K562 (cell line): ENCODE data around the gene USP4. TPM values are rescaled to one million over a fixed set of nuclear protein-coding genes. Genes with fewer than 3 reads are reported as not detected.

Source experiments
- E2F6 ChIP-seq, 2 experiments: IDR thresholded peaks; 2 replicates each; pipeline ENCODE4 v1.6.1; 2011; ENCODE audit warnings: borderline replicate concordance in 1 of 2, control low read depth in 1 of 2, low read depth in 1 of 2, low read length in 1 of 2, mild to moderate bottlenecking in 1 of 2, mixed read lengths in 1 of 2, moderate library complexity in 1 of 2; ENCODE audit not compliant: insufficient read depth in 1 of 2, insufficient read length in 1 of 2, poor library complexity in 1 of 2, severe bottlenecking in 1 of 2; ENCODE audit errors: extremely low read depth in 1 of 2
- IRF9 ChIP-seq: fragments of 450-650 bp; IDR thresholded peaks from 2 replicates; pipeline ENCODE4 v1.6.1; 2016; ENCODE audit warnings: missing biosample characterization, missing genetic modification characterization
- L3MBTL2 ChIP-seq: fragments of 450-650 bp; IDR thresholded peaks from 2 replicates; pipeline ENCODE4 v1.6.1; 2016; ENCODE audit warnings: mild to moderate bottlenecking, moderate library complexity
- PHTF2 ChIP-seq: fragments of 250-450 bp; sonication (Bioruptor Pico); IDR thresholded peaks from 2 replicates; pipeline ENCODE4 v1.5.0; 2021; ENCODE audit warnings: mild to moderate bottlenecking
- THAP12 ChIP-seq: fragments of 250-450 bp; sonication (Bioruptor Pico); IDR thresholded peaks from 2 replicates; pipeline ENCODE4 v1.9.0; 2021; ENCODE audit warnings: mild to moderate bottlenecking, inconsistent platforms
- ZNF232 ChIP-seq: sonication (generic); formaldehyde crosslinking; IDR thresholded peaks from 2 replicates; pipeline ENCODE4 v1.8.0; 2022; ENCODE audit warnings: mild to moderate bottlenecking, missing genetic modification reagents
- polyA plus RNA-seq, 8 experiments: library from polyadenylated mRNA; depleted of rRNA in 4 of 8; stranded (reverse) in 5 of 8; unstranded in 3 of 8; fragments of >200 nt; fragmentation: Nextera tagmentation in 2 of 8; fragmentation: Illumina TruSeq in 1 of 8; extraction: Ambion mirVana in 2 of 8; extraction: Trizol in 1 of 8; gene quantifications; 2 replicates each; pipeline versions ENCODE4 v1.2.1 to v1.2.3, GENCODE V29; 2011 to 2014; ENCODE audit warnings: inconsistent platforms in 1 of 8, missing spikeins in 1 of 8
- total RNA-seq, 7 experiments: library from RNA; depleted of rRNA in 6 of 7; stranded (reverse); fragments of >200 nt in 6 of 7; fragmentation: Illumina TruSeq in 2 of 7; extraction: Trizol in 2 of 7; gene quantifications; 2 replicates each; pipeline versions ENCODE4 v1.2.1 to v1.2.3, GENCODE V29; 2011 to 2021; ENCODE audit warnings: low replicate concordance in 1 of 7

USP4 gene
- total and polyA plus RNA-seq, 9 of the 15 experiments (the other 6 are each of a cell fraction or from before 2014, with no cell fraction given): 11.8 to 40.4 (median 22.9) TPM

DNA sequence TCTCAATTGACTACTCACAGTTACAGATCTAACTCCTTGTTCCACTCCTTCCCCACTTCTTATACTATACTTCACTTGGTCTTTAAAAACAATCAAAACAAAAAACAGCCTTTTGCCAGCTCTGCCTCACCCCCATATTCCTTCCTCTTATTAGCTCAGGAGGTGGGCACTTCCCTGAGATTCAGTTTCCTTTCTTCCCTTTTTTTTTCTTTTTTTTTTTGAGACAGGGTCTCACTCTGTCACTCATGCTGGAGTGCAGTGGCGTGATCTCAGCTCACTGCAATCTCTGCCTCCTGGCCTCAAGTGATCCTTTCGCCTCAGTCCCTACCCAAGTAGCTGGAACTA is 69.7 kb downstream of the USP4 start (continued):
- TF ChIP-seq THAP12 (CRISPR knock-in tag): no peak
- TF ChIP-seq E2F6 (IDR thresholded peaks at IDR 0.05; ENCODE audit: borderline replicate concordance in 1 of 2, extremely low read depth in 1 of 2, insufficient read depth in 1 of 2, insufficient read length in 1 of 2, low read depth in 1 of 2, low read length in 1 of 2, poor library complexity in 1 of 2, severe bottlenecking in 1 of 2): no peak
- TF ChIP-seq IRF9 (tag): no peak
- no peak for TF ChIP-seq ZNF232 (CRISPR knock-in tag)
- TF ChIP-seq PHTF2 (CRISPR knock-in tag): no peak
- no peak for TF ChIP-seq L3MBTL2
